ENCODE measurements around the gene AIF1. TPM values are rescaled to one million over a fixed set of nuclear protein-coding genes. Genes with fewer than 3 reads are reported as not detected.

AIF1 gene
- total RNA-seq, 4 donors from 2014 or later, result 6.1 to 112 (median 11.2) TPM

DNA sequence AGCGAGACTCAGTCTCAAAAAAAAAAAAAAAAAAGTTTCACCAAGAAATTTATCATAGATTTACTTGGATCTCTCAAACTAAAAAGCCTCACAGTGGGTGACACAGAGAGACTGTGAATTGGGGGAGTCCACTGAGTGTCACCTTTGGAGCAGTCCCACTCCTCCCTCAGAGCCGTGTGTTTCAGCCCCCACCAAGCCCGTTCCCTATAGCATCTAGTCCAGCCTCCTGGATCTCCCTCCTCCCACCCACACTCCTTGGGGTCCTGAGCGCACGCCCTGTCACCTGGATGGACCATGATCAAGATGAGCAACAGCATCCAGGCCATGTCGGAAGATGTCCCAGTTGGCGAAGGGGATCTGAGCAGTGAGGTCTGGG lies 22.6 kb upstream of the AIF1 start:
- H3K36me3 ChIP-seq, result no peaks in the 10 kb centered on the region
- H3K4me1 ChIP-seq, result peaks cover 0 to 12% (median 8%) of the 10 kb centered on the region in 4 donors
- DNase-seq, result no peak
- H3K4me3 ChIP-seq, result no peak overlapping the region
- no peaks in the 10 kb centered on the region for H3K27me3 ChIP-seq
- no peaks in the 10 kb centered on the region for H3K9me3 ChIP-seq
- TF ChIP-seq POLR2A (IDR thresholded peaks at IDR 0.05) (no peak), CTCF (IDR thresholded peaks at IDR 0.05) (no peak)
- H3K27ac ChIP-seq, result peak overlapping the region in 3 of 4 donors; percentile 35 to 83 (median 63)

DNA sequence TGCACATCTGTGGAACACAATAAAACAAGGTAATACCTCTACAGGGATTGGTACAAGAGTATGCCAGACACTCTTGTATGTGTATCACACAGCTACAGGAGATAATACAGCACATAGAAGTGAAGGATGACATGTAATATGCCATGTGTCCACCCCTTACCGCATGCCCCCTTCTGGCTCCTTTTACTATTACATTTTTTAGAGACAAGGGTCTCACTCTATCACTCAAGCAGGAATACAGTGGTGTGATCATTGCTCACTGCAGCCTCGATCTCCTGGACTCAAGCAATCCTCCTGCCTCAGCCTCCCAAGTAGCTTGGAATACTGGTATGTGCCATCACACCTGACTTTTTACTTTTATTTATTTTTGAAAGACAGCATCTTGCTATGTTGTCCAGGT lies 18.0 kb upstream of the AIF1 start:
- no peaks in the 10 kb centered on the region for H3K27me3 ChIP-seq
- H3K27ac ChIP-seq, result peak overlapping the region in 1 of 4 donors; percentile 25
- no peaks in the 10 kb centered on the region for H3K36me3 ChIP-seq
- DNase-seq, result no peak
- no peak overlapping the region for H3K4me3 ChIP-seq
- H3K9me3 ChIP-seq, result no peaks in the 10 kb centered on the region
- peaks cover 0 to 9% (median 3%) of the 10 kb centered on the region in 4 donors for H3K4me1 ChIP-seq
- peak; percentile 39 to 59 (median 45) for TF ChIP-seq CTCF (IDR thresholded peaks at IDR 0.05)
- TF ChIP-seq POLR2A (IDR thresholded peaks at IDR 0.05), result no peak

GRCh38 chr6:31607317-31607716 lies 7.7 kb upstream of the AIF1 start:
- Histone ChIP-seq H3K4me3 (no peak overlapping the region), H3K27me3 (no peaks in the 10 kb centered on the region), H3K9me3 (no peaks in the 10 kb centered on the region), H3K4me1 (no peaks in the 10 kb centered on the region), H3K36me3 (no peaks in the 10 kb centered on the region), H3K27ac (no peak overlapping the region)
- DNase-seq, result no peak
- TF ChIP-seq CTCF (IDR thresholded peaks at IDR 0.05) (no peak), POLR2A (IDR thresholded peaks at IDR 0.05) (no peak)

GRCh38 chr6:31609519-31610406 lies 5.3 kb upstream of the AIF1 start:
- Histone ChIP-seq H3K4me1 (peaks cover 0 to 8% (median 0%) of the 10 kb centered on the region in 4 donors), H3K36me3 (no peaks in the 10 kb centered on the region), H3K4me3 (no peak overlapping the region), H3K27ac (no peak overlapping the region), H3K9me3 (no peaks in the 10 kb centered on the region), H3K27me3 (no peaks in the 10 kb centered on the region)
- DNase-seq, result no peak
- TF ChIP-seq POLR2A (IDR thresholded peaks at IDR 0.05) (no peak), CTCF (IDR thresholded peaks at IDR 0.05) (no peak)

DNA sequence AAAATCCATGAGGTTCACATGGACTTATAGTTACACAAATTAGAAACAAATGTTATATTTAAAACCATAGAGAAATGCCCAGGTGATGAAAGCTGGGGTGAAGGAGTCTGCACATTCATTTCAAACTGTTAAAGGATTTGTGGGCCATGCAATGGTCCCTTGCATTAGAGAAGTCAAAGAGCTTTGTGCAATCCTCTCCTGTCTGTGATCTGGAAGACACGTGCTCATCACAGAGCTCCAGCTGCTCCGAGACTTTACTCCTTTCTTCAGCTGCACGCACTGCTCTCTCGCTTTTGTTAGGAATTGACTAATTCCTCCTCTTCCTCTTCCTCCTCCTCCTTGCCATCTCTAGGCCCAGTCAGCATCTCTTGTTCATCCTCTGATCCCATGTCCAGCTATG lies 4.1 kb upstream of the AIF1 start:
- H3K4me1 ChIP-seq, result peaks cover 0 to 14% (median 7%) of the 10 kb centered on the region in 4 donors
- H3K27me3 ChIP-seq, result no peaks in the 10 kb centered on the region
- no peak overlapping the region for H3K27ac ChIP-seq
- DNase-seq, result no peak
- TF ChIP-seq POLR2A (IDR thresholded peaks at IDR 0.05) (no peak), CTCF (IDR thresholded peaks at IDR 0.05) (no peak)
- H3K36me3 ChIP-seq, result no peaks in the 10 kb centered on the region
- H3K4me3 ChIP-seq, result no peak overlapping the region
- no peaks in the 10 kb centered on the region for H3K9me3 ChIP-seq
